ENCODE results near the gene WDFY4. TPM values are rescaled to one million over a fixed set of nuclear protein-coding genes. Genes with fewer than 3 reads are reported as not detected.

The WDFY4 gene
- polyA plus RNA-seq, 1 of the 3 experiments (the other 2 are of a cell fraction) = not detected

DNA sequence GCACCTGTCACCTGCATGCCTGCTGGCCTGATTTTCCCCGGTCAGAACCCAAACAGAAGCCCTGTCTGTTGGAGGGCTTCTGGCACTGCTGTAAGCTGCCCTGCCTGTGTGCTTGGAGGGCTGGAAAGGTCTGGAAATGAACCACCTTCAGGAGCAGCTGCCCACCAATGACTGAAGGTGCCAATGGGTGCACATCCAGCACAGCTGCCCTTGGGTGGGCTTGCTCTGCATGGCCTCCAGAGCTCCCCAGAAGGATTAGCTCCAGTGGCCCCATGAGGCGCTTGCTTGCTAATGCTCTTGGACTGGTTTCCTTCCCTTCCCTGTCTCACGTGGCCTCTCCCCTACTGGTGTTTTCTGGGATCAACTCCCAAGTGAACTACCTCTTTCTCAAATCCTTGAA lies 43.2 kb downstream of the WDFY4 start:
- no peaks in the 10 kb centered on the region for H3K27me3 ChIP-seq (ENCODE audit: insufficient read depth)
- TF ChIP-seq RAD21 (IDR thresholded peaks at IDR 0.05; ENCODE audit: low read length) (no peak), JUND (IDR thresholded peaks at IDR 0.05) (no peak), TEAD4 (IDR thresholded peaks at IDR 0.05; ENCODE audit: borderline replicate concordance, insufficient read depth) (no peak), MAX (IDR thresholded peaks at IDR 0.05; ENCODE audit: low read depth) (no peak), EZH2phosphoT487 (IDR thresholded peaks at IDR 0.05; ENCODE audit: borderline replicate concordance, low read depth) (no peak), CHD2 (IDR thresholded peaks at IDR 0.05; ENCODE audit: low read length, partially characterized antibody) (no peak), IRF3 (IDR thresholded peaks at IDR 0.05; ENCODE audit: low read depth, low read length) (no peak)
- TF ChIP-seq, protein P1, sequence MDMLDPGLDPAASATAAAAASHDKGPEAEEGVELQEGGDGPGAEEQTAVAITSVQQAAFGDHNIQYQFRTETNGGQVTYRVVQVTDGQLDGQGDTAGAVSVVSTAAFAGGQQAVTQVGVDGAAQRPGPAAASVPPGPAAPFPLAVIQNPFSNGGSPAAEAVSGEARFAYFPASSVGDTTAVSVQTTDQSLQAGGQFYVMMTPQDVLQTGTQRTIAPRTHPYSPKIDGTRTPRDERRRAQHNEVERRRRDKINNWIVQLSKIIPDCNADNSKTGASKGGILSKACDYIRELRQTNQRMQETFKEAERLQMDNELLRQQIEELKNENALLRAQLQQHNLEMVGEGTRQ (IDR thresholded peaks at IDR 0.05; ENCODE audit: borderline replicate concordance, low read depth, low read length) = no peak
- CTCF ChIA-PET = no interaction called here

DNA sequence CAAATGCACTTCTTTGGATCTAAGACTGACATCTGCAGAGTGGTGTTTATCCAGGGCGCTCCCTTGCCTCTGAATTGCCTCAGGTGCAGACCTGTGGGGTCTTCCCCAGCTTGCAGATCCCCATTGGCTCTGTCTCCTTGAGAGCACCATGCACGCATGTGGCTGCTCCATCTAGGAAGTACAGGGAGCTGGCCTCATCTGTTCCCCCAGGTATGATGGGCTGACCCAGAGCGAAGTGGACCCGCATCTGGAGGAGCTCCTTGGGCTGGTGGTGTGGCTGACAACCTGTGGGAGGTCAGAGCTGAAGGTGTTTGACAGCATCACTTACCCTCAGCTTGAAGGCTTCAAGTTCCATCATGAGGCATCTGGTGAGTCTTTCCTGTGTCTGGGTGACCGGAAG lies 44.5 kb downstream of the WDFY4 start:
- 20% methylated on average over 3 of the region's 5 CpGs for WGBS (ENCODE audit: low lambda C conversion rate)
- H3K4me1 ChIP-seq (ENCODE audit: control insufficient read depth in 1 of 2, insufficient read depth in 2 of 2, low read depth in 1 of 2, low read length in 1 of 2) = peaks cover 0 to 10% of the 10 kb centered on the region in 2 experiments; a peak in 1 of 4 replicates
- H3K27me3 ChIP-seq (ENCODE audit: insufficient read depth) = no peaks in the 10 kb centered on the region
- no peak overlapping the region for H3K9ac ChIP-seq
- H3K4me3 ChIP-seq (ENCODE audit: low read depth in 2 of 2, low read length in 1 of 2) = no peak overlapping the region
- no peak for DNase-seq
- no peaks in the 10 kb centered on the region for H3K36me3 ChIP-seq (replicated peaks in 1 of 2; ENCODE audit: control insufficient read depth in 1 of 2, insufficient read depth in 2 of 2, low read length in 1 of 2)
- no peaks in the 10 kb centered on the region for H3K9me2 ChIP-seq
- no peak overlapping the region for H3K4me2 ChIP-seq
- ChIA-PET POLR2A (no interaction called here), CTCF (no interaction called here)
- no peaks in the 10 kb centered on the region for H4K20me1 ChIP-seq (ENCODE audit: insufficient read depth)
- no peak overlapping the region for H2AFZ ChIP-seq (ENCODE audit: low read depth)
- no peaks in the 10 kb centered on the region for H3K79me2 ChIP-seq (ENCODE audit: insufficient read depth)
- no peaks in the 10 kb centered on the region for H3F3A ChIP-seq (replicated peaks; ENCODE audit: insufficient read depth)
- H3K27ac ChIP-seq (ENCODE audit: low read depth in 2 of 2, low read length in 1 of 2) = no peak overlapping the region
- H3K9me3 ChIP-seq = no peaks in the 10 kb centered on the region
- no peak for TF ChIP-seq TAF1 (IDR thresholded peaks at IDR 0.05; ENCODE audit: borderline replicate concordance, low read depth, low read length)
- no peak for TF ChIP-seq GATA2 (CRISPR knock-in tag; IDR thresholded peaks at IDR 0.05)
- no peak for TF ChIP-seq ELF1 (IDR thresholded peaks at IDR 0.05)
- TF ChIP-seq, protein P2, sequence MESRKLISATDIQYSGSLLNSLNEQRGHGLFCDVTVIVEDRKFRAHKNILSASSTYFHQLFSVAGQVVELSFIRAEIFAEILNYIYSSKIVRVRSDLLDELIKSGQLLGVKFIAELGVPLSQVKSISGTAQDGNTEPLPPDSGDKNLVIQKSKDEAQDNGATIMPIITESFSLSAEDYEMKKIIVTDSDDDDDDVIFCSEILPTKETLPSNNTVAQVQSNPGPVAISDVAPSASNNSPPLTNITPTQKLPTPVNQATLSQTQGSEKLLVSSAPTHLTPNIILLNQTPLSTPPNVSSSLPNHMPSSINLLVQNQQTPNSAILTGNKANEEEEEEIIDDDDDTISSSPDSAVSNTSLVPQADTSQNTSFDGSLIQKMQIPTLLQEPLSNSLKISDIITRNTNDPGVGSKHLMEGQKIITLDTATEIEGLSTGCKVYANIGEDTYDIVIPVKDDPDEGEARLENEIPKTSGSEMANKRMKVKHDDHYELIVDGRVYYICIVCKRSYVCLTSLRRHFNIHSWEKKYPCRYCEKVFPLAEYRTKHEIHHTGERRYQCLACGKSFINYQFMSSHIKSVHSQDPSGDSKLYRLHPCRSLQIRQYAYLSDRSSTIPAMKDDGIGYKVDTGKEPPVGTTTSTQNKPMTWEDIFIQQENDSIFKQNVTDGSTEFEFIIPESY (IDR thresholded peaks at IDR 0.05; ENCODE audit: borderline replicate concordance, low read depth) = no peak
- no peak for TF ChIP-seq RAD21 (IDR thresholded peaks at IDR 0.05; ENCODE audit: low read length)
- TF ChIP-seq, protein P3, sequence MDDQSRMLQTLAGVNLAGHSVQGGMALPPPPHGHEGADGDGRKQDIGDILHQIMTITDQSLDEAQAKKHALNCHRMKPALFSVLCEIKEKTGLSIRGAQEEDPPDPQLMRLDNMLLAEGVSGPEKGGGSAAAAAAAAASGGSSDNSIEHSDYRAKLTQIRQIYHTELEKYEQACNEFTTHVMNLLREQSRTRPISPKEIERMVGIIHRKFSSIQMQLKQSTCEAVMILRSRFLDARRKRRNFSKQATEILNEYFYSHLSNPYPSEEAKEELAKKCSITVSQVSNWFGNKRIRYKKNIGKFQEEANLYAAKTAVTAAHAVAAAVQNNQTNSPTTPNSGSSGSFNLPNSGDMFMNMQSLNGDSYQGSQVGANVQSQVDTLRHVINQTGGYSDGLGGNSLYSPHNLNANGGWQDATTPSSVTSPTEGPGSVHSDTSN (IDR thresholded peaks at IDR 0.05) = no peak
- TF ChIP-seq TEAD4 (IDR thresholded peaks at IDR 0.05; ENCODE audit: borderline replicate concordance, insufficient read depth) = no peak
- no peak for TF ChIP-seq SMC3 (IDR thresholded peaks at IDR 0.05; ENCODE audit: low read depth, low read length)
- TF ChIP-seq CHD2 (IDR thresholded peaks at IDR 0.05; ENCODE audit: low read length, partially characterized antibody) = no peak

More for the DNA sequence above, 43.2 kb downstream of the WDFY4 start:
- Histone ChIP-seq H2AFZ (ENCODE audit: low read depth) (no peak overlapping the region), H4K20me1 (ENCODE audit: insufficient read depth) (no peaks in the 10 kb centered on the region), H3K36me3 (replicated peaks in 1 of 2; ENCODE audit: control insufficient read depth in 1 of 2, insufficient read depth in 2 of 2, low read length in 1 of 2) (no peaks in the 10 kb centered on the region), H3K4me3 (ENCODE audit: low read depth in 2 of 2, low read length in 1 of 2) (no peak overlapping the region), H3K9me3 (no peaks in the 10 kb centered on the region), H3K27ac (ENCODE audit: low read depth in 2 of 2, low read length in 1 of 2) (no peak overlapping the region), H3K9ac (no peak overlapping the region), H3K79me2 (ENCODE audit: insufficient read depth) (no peaks in the 10 kb centered on the region), H3K9me2 (no peaks in the 10 kb centered on the region), H3F3A (replicated peaks; ENCODE audit: insufficient read depth) (no peaks in the 10 kb centered on the region), H3K4me2 (no peak overlapping the region), H3K4me1 (ENCODE audit: control insufficient read depth in 1 of 2, insufficient read depth in 2 of 2, low read depth in 1 of 2, low read length in 1 of 2) (peaks cover 0 to 10% of the 10 kb centered on the region in 2 experiments; a peak in 1 of 4 replicates)
- 37% methylated on average over 2 of the region's 3 CpGs for WGBS (ENCODE audit: low lambda C conversion rate)
- POLR2A ChIA-PET = no interaction called here
- DNase-seq = no peak
